ENCODE measurements around the gene GABBR2. TPM values are rescaled to one million over a fixed set of nuclear protein-coding genes. Genes with fewer than 3 reads are reported as not detected.
A peak's percentile ranks its signal among the peaks of the same experiment; 100 is the strongest.

Gene GABBR2
- polyA plus RNA-seq, 1 of the 3 experiments (the other 2 are of a cell fraction), result not detected

DNA sequence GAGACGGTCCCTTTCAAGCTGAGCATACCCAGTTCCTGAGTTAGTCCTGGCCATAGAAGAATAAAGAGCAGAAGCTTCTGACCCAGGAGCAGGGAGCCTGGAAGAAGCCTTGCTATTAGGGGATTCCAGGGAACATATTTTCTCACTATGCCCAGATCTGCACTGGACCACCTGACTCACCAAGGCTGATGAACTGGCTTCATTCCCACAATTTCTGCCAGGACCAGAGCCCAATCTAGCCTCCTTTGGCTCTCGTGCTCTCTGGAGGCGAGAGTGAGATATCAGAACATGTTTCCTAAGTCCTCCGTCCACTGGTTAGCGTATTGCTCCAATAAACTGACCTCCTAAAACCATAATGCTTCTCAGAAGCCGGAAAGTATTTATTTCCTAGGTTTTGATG, 9.9 kb downstream of the GABBR2 start:
- Histone ChIP-seq H3K9me2 (no peaks in the 10 kb centered on the region), H3F3A (replicated peaks; ENCODE audit: insufficient read depth) (no peaks in the 10 kb centered on the region), H3K9ac (no peak overlapping the region), H3K4me1 (ENCODE audit: control insufficient read depth in 1 of 2, insufficient read depth in 2 of 2, low read depth in 1 of 2, low read length in 1 of 2) (peaks cover 0 to 8% of the 10 kb centered on the region in 2 experiments; a peak in 1 of 4 replicates), H3K4me2 (no peak overlapping the region), H3K4me3 (ENCODE audit: low read depth in 2 of 2, low read length in 1 of 2) (no peak overlapping the region), H3K9me3 (no peaks in the 10 kb centered on the region), H4K20me1 (ENCODE audit: insufficient read depth) (no peaks in the 10 kb centered on the region), H3K79me2 (ENCODE audit: insufficient read depth) (no peaks in the 10 kb centered on the region), H2AFZ (ENCODE audit: low read depth) (no peak overlapping the region), H3K36me3 (replicated peaks in 1 of 2; ENCODE audit: control insufficient read depth in 1 of 2, insufficient read depth in 2 of 2, low read length in 1 of 2) (no peaks in the 10 kb centered on the region), H3K27me3 (ENCODE audit: insufficient read depth) (peaks cover 43% of the 10 kb centered on the region; the same call in 1 of the 2 replicates), H3K27ac (ENCODE audit: low read depth in 2 of 2, low read length in 1 of 2) (no peak overlapping the region)
- CTCF ChIA-PET, result no interaction called here
- DNase-seq, result no peak
- TF ChIP-seq SIN3A (IDR thresholded peaks at IDR 0.05; ENCODE audit: borderline replicate concordance, low read depth, low read length) (no peak), FOXJ3 (CRISPR knock-in tag; IDR thresholded peaks at IDR 0.05) (no peak), RFX5 (IDR thresholded peaks at IDR 0.05; ENCODE audit: low read length) (no peak), TEAD4 (IDR thresholded peaks at IDR 0.05; ENCODE audit: borderline replicate concordance, insufficient read depth) (no peak), MEF2A (IDR thresholded peaks at IDR 0.05; ENCODE audit: borderline replicate concordance, low read depth) (no peak), RXRA (IDR thresholded peaks at IDR 0.05; ENCODE audit: borderline replicate concordance, low read depth) (no peak), CHD2 (IDR thresholded peaks at IDR 0.05; ENCODE audit: low read length, partially characterized antibody) (no peak)
- TF ChIP-seq, protein P1, sequence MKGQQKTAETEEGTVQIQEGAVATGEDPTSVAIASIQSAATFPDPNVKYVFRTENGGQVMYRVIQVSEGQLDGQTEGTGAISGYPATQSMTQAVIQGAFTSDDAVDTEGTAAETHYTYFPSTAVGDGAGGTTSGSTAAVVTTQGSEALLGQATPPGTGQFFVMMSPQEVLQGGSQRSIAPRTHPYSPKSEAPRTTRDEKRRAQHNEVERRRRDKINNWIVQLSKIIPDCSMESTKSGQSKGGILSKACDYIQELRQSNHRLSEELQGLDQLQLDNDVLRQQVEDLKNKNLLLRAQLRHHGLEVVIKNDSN (IDR thresholded peaks at IDR 0.05; ENCODE audit: borderline replicate concordance, low read depth), result no peak
- TF ChIP-seq, protein P2, sequence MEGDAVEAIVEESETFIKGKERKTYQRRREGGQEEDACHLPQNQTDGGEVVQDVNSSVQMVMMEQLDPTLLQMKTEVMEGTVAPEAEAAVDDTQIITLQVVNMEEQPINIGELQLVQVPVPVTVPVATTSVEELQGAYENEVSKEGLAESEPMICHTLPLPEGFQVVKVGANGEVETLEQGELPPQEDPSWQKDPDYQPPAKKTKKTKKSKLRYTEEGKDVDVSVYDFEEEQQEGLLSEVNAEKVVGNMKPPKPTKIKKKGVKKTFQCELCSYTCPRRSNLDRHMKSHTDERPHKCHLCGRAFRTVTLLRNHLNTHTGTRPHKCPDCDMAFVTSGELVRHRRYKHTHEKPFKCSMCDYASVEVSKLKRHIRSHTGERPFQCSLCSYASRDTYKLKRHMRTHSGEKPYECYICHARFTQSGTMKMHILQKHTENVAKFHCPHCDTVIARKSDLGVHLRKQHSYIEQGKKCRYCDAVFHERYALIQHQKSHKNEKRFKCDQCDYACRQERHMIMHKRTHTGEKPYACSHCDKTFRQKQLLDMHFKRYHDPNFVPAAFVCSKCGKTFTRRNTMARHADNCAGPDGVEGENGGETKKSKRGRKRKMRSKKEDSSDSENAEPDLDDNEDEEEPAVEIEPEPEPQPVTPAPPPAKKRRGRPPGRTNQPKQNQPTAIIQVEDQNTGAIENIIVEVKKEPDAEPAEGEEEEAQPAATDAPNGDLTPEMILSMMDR (IDR thresholded peaks at IDR 0.05), result no peak
- TF ChIP-seq, protein P3, sequence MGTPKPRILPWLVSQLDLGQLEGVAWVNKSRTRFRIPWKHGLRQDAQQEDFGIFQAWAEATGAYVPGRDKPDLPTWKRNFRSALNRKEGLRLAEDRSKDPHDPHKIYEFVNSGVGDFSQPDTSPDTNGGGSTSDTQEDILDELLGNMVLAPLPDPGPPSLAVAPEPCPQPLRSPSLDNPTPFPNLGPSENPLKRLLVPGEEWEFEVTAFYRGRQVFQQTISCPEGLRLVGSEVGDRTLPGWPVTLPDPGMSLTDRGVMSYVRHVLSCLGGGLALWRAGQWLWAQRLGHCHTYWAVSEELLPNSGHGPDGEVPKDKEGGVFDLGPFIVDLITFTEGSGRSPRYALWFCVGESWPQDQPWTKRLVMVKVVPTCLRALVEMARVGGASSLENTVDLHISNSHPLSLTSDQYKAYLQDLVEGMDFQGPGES (IDR thresholded peaks at IDR 0.05; ENCODE audit: low read depth, low read length), result no peak
- 33% methylated on average over 6 of the region's 6 CpGs for WGBS (ENCODE audit: low lambda C conversion rate)
- POLR2A ChIA-PET, result no interaction called here

DNA sequence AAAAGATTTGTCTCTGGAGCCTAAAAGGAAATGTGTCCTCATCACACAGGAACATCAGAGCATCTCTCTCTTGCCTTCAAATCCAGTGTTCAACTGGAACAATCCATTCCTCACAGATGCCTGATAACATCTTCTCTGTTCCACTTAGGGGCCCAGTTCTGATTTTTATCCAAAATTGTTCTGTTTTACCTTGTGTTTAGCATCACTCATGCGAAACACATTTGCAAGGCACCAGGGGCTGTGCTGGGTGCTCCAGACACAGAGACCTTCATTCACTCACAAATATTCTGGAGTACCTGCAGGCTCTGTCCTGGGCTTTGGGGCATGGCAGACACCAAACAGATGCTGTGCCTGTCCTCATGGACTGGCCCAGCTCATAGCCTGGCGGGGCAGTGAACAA, 13.8 kb downstream of the GABBR2 start:
- POLR2A ChIA-PET, result no interaction called here
- no peaks in the 10 kb centered on the region for H4K20me1 ChIP-seq (ENCODE audit: insufficient read depth)
- 0% methylated on average over 2 of the region's 2 CpGs for WGBS (ENCODE audit: low lambda C conversion rate)
- no peaks in the 10 kb centered on the region for H3K9me2 ChIP-seq
- no peaks in the 10 kb centered on the region for H3K79me2 ChIP-seq (ENCODE audit: insufficient read depth)
- H3K27me3 ChIP-seq (ENCODE audit: insufficient read depth), result peaks cover 20% of the 10 kb centered on the region; the same call in 1 of the 2 replicates
- DNase-seq, result peak; percentile 52
- no peak overlapping the region for H3K9ac ChIP-seq
- H3K36me3 ChIP-seq (replicated peaks in 1 of 2; ENCODE audit: control insufficient read depth in 1 of 2, insufficient read depth in 2 of 2, low read length in 1 of 2), result no peaks in the 10 kb centered on the region
- H3K4me2 ChIP-seq, result no peak overlapping the region
- peaks cover 0 to 8% of the 10 kb centered on the region in 2 experiments; a peak in 1 of 4 replicates for H3K4me1 ChIP-seq (ENCODE audit: control insufficient read depth in 1 of 2, insufficient read depth in 2 of 2, low read depth in 1 of 2, low read length in 1 of 2)
- H3K9me3 ChIP-seq, result no peaks in the 10 kb centered on the region
- no peak overlapping the region for H3K27ac ChIP-seq (ENCODE audit: low read depth in 2 of 2, low read length in 1 of 2)
- TF ChIP-seq GATA2 (CRISPR knock-in tag; IDR thresholded peaks at IDR 0.05), result peak; percentile 53; the same call in 1 of the 2 replicates
- TF ChIP-seq, protein P2 (IDR thresholded peaks at IDR 0.05), result no peak
- no peak overlapping the region for H2AFZ ChIP-seq (ENCODE audit: low read depth)
- CTCF ChIA-PET, result no interaction called here
- H3K4me3 ChIP-seq (ENCODE audit: low read depth in 2 of 2, low read length in 1 of 2), result no peak overlapping the region
- no peaks in the 10 kb centered on the region for H3F3A ChIP-seq (replicated peaks; ENCODE audit: insufficient read depth)
